GM12878 (cell line): ENCODE results near the gene MAPT. TPM values are rescaled to one million over a fixed set of nuclear protein-coding genes. Genes with fewer than 3 reads are reported as not detected.

Experiments
- ATAC-seq: fragments of 200-7000 bp; cut with Tn5 transposase; 3 replicates; pipeline ENCODE4 v1.9.1; 2020; ENCODE audit warnings: mild to moderate bottlenecking, moderate library complexity
- BruUV-seq: library from RNA; stranded (reverse); fragments of 400-500 nt; replicated peaks from 2 replicates; lab custom pipeline; 2021; lab: Mats Ljungman, UMichigan
- CTCF ChIA-PET: fragments of 300-600 bp; sonication (Branson Sonifier 250); formaldehyde crosslinking; extraction: SDS; loops from one replicate; lab custom pipeline; 2021; ENCODE audit warnings: inconsistent platforms; lab: Yijun Ruan, JAX
- POLR2A ChIA-PET: fragments of 350-600 bp; formaldehyde crosslinking; extraction: SDS; loops from one replicate; lab custom pipeline; 2021; ENCODE audit warnings: inconsistent platforms; lab: Charles Lee
- RAD21 ChIA-PET: fragments of 300-600 bp; sonication (Branson Sonifier 250); formaldehyde crosslinking; loops from one replicate; lab custom pipeline; 2023; ENCODE audit warnings: antibody characterized with exemption; ENCODE audit not compliant: unreplicated experiment; lab: Charles Lee
- SMC1A ChIA-PET: fragments of 300-600 bp; sonication (Branson Sonifier 250); formaldehyde crosslinking; loops from one replicate; lab custom pipeline; 2023; ENCODE audit not compliant: unreplicated experiment, uncharacterized antibody; lab: Charles Lee
- DNase-seq: peaks from one replicate; pipeline ENCODE4 v3.0.0-alpha.2; 2011; ENCODE audit warnings: low read depth, low spot score
- FAIRE-seq: peaks from 3 replicates; lab custom pipeline; 2011; peaks lifted over from hg19 to GRCh38; lab: Jason Lieb, UNC
- H2AFZ ChIP-seq: 2 replicates; pipeline ENCODE4 v1.6.0; 2011; ENCODE audit warnings: low read depth, low read length, control low read depth; ENCODE audit not compliant: control insufficient read depth
- H3K27ac ChIP-seq: 2 replicates; pipeline ENCODE4 v1.5.1; 2011; ENCODE audit warnings: control low read depth; ENCODE audit not compliant: control insufficient read depth, insufficient read depth
- H3K27me3 ChIP-seq, 2 experiments: replicated peaks in 1 of 2; 2 replicates each; pipeline versions ENCODE4 v1.6.0 to v1.6.1; 2011; ENCODE audit warnings: low read length in 1 of 2; ENCODE audit not compliant: control insufficient read depth in 2 of 2, insufficient read depth in 2 of 2
- H3K36me3 ChIP-seq, 2 experiments: 2 replicates each; pipeline ENCODE4 v1.5.1; 2011; ENCODE audit warnings: low read length in 1 of 2; ENCODE audit not compliant: control insufficient read depth in 2 of 2, insufficient read depth in 2 of 2
- H3K4me1 ChIP-seq: 2 replicates; pipeline ENCODE4 v1.6.1; 2011; ENCODE audit warnings: mild to moderate bottlenecking, low read length, moderate library complexity, mixed read lengths; ENCODE audit not compliant: control insufficient read depth, insufficient read depth
- H3K4me2 ChIP-seq: 2 replicates; pipeline ENCODE4 v1.6.0; 2011; ENCODE audit warnings: control low read depth; ENCODE audit not compliant: control insufficient read depth, insufficient read depth
- H3K4me3 ChIP-seq: fragments of 200-600 bp; sonication (generic); 2 replicates; pipeline ENCODE4 v1.5.1; 2016
- H3K79me2 ChIP-seq: 2 replicates; pipeline ENCODE4 v1.6.0; 2011; ENCODE audit warnings: low read length; ENCODE audit not compliant: control insufficient read depth, insufficient read depth
- H3K9ac ChIP-seq: 2 replicates; pipeline ENCODE4 v1.8.0; 2011; ENCODE audit warnings: low read length, control low read depth, mixed read lengths; ENCODE audit not compliant: control insufficient read depth, insufficient read depth
- H3K9me3 ChIP-seq: replicated peaks from 3 replicates; pipeline ENCODE4 v1.5.1; 2011; ENCODE audit warnings: mild to moderate bottlenecking, low read length; ENCODE audit not compliant: control insufficient read depth, insufficient read depth
- H4K20me1 ChIP-seq: 2 replicates; pipeline ENCODE4 v1.6.0; 2011; ENCODE audit not compliant: control insufficient read depth, insufficient read depth
- BMI1 ChIP-seq: fragments of 450-650 bp; IDR thresholded peaks from 2 replicates; pipeline ENCODE4 v1.6.1; 2016; ENCODE audit warnings: mild to moderate bottlenecking, moderate library complexity, borderline replicate concordance
- IKZF2 ChIP-seq, 2 experiments: fragments of 450-650 bp; IDR thresholded peaks; 2 replicates each; pipeline ENCODE4 v1.6.1; 2017; ENCODE audit warnings: mild to moderate bottlenecking in 2 of 2, moderate library complexity in 2 of 2
- IRF4 ChIP-seq: IDR thresholded peaks from 2 replicates; pipeline ENCODE4 v1.6.1; 2011; ENCODE audit warnings: low read depth, low read length
- KDM1A ChIP-seq: fragments of 200-600 bp; sonication (generic); IDR thresholded peaks from 2 replicates; pipeline ENCODE4 v1.6.1; 2016; ENCODE audit warnings: borderline replicate concordance
- KLF5 ChIP-seq: fragments of 450-650 bp; IDR thresholded peaks from 2 replicates; pipeline ENCODE4 v1.6.1; 2014; ENCODE audit warnings: mild to moderate bottlenecking; ENCODE audit not compliant: partially characterized antibody
- RAD21 ChIP-seq: IDR thresholded peaks from 2 replicates; pipeline ENCODE4 v1.6.1; 2011; ENCODE audit warnings: mild to moderate bottlenecking, low read depth, low read length, moderate library complexity; ENCODE audit not compliant: insufficient read depth
- RCOR1 ChIP-seq: conservative IDR thresholded peaks from 2 replicates; pipeline ENCODE4 v1.6.1; 2012; ENCODE audit warnings: low read depth, low read length, improper control_type of control experiment
- SREBF1 ChIP-seq: IDR thresholded peaks from 2 replicates; pipeline ENCODE4 v1.6.1; 2012; ENCODE audit warnings: mild to moderate bottlenecking, low read length
- TARDBP ChIP-seq: IDR thresholded peaks from 2 replicates; pipeline ENCODE4 v1.6.1; 2016; ENCODE audit warnings: borderline replicate concordance
- TCF3 ChIP-seq: IDR thresholded peaks from 2 replicates; pipeline ENCODE4 v1.6.1; 2012; ENCODE audit warnings: low read depth, mild to moderate bottlenecking, low read length, borderline replicate concordance; ENCODE audit not compliant: insufficient read depth
- ZNF622 ChIP-seq: fragments of 450-650 bp; IDR thresholded peaks from 2 replicates; pipeline ENCODE4 v1.6.1; 2017; ENCODE audit warnings: mild to moderate bottlenecking, inconsistent platforms
- ZZZ3 ChIP-seq: IDR thresholded peaks from 2 replicates; pipeline ENCODE4 v1.6.1; 2011; ENCODE audit warnings: low read depth; ENCODE audit not compliant: control insufficient read depth, insufficient read length
- WGBS: methylation state at CpG from one replicate; pipeline ENCODE4 v1.1.6; 2016; ENCODE audit warnings: low lambda C conversion rate; ENCODE audit not compliant: insufficient replicate concordance, insufficient coverage; ENCODE audit errors: missing lambda C conversion rate; 5-methylcytosine and 5-hydroxymethylcytosine counted together
- in situ Hi-C: fragments of 300-500 bp; cut with MboI; formaldehyde crosslinking; loops from 9 replicates; pipeline ENCODE4 v1.14.3; 2018; ENCODE audit warnings: mixed read lengths
- intact Hi-C: fragments of 100-400 bp; cut with micrococcal nuclease; formaldehyde crosslinking; loops from one replicate; pipeline ENCODE4 v1.14.2; 2022; ENCODE audit not compliant: unreplicated experiment
- polyA plus RNA-seq, 11 experiments: library from polyadenylated mRNA; depleted of rRNA in 4 of 11; unstranded in 6 of 11; stranded (reverse) in 5 of 11; fragments of >200 nt; fragmentation: Nextera tagmentation in 4 of 11; fragmentation: Illumina TruSeq in 1 of 11; extraction: Ambion mirVana in 4 of 11; extraction: Trizol in 1 of 11; gene quantifications; 1 replicate in 1 of 11; 2 replicates in 10 of 11; pipeline versions ENCODE4 v1.2.1 to v1.2.3, GENCODE V29; 2011 to 2016; ENCODE audit warnings: inconsistent platforms in 2 of 11, missing spikeins in 2 of 11, low read depth in 1 of 11
- total RNA-seq, 4 experiments: library from RNA; depleted of rRNA in 3 of 4; stranded (reverse); fragments of >200 nt in 3 of 4; fragmentation: Illumina TruSeq in 1 of 4; extraction: Trizol in 1 of 4; gene quantifications; 2 replicates each; pipeline versions ENCODE4 v1.2.1 to v1.2.3, GENCODE V29; 2013 to 2021
- TF ChIP-seq, protein P1 (sequence below): fragments of 450-650 bp; IDR thresholded peaks from 2 replicates; pipeline ENCODE4 v1.6.1; 2017; ENCODE audit warnings: mild to moderate bottlenecking, moderate library complexity
- TF ChIP-seq, protein P2 (sequence below): fragments of 450-650 bp; formaldehyde crosslinking; IDR thresholded peaks from 2 replicates; pipeline ENCODE4 v1.4.0; 2020; ENCODE audit warnings: mild to moderate bottlenecking, moderate library complexity

The MAPT gene
- total and polyA plus RNA-seq, 10 of the 15 experiments (the other 5 are each of a cell fraction or from before 2014, with no cell fraction given): under 0.01 to 0.05 (median 0.03) TPM; not detected in 7

DNA sequence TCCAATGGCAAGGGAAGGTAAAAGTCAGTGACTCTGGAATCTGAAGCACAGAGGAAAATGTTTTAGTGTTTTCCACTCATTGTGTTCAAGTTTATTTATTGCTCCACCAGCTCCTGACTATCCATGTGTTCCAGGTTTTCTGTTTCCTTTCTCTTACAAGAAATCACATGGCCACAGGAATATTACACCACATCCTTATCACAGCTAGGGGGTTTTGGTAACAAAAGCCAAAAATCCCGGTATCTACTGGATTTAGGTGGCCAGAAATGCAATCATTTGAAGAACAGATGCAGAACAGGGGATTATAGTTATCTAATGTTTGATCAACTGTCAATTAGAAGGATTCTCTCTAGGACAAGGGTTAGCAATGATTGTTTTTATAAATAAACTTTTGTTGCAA is 152.6 kb downstream of the MAPT start (continued):
- TF ChIP-seq, protein P1, sequence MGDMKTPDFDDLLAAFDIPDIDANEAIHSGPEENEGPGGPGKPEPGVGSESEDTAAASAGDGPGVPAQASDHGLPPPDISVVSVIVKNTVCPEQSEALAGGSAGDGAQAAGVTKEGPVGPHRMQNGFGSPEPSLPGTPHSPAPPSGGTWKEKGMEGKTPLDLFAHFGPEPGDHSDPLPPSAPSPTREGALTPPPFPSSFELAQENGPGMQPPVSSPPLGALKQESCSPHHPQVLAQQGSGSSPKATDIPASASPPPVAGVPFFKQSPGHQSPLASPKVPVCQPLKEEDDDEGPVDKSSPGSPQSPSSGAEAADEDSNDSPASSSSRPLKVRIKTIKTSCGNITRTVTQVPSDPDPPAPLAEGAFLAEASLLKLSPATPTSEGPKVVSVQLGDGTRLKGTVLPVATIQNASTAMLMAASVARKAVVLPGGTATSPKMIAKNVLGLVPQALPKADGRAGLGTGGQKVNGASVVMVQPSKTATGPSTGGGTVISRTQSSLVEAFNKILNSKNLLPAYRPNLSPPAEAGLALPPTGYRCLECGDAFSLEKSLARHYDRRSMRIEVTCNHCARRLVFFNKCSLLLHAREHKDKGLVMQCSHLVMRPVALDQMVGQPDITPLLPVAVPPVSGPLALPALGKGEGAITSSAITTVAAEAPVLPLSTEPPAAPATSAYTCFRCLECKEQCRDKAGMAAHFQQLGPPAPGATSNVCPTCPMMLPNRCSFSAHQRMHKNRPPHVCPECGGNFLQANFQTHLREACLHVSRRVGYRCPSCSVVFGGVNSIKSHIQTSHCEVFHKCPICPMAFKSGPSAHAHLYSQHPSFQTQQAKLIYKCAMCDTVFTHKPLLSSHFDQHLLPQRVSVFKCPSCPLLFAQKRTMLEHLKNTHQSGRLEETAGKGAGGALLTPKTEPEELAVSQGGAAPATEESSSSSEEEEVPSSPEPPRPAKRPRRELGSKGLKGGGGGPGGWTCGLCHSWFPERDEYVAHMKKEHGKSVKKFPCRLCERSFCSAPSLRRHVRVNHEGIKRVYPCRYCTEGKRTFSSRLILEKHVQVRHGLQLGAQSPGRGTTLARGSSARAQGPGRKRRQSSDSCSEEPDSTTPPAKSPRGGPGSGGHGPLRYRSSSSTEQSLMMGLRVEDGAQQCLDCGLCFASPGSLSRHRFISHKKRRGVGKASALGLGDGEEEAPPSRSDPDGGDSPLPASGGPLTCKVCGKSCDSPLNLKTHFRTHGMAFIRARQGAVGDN: no peak

DNA sequence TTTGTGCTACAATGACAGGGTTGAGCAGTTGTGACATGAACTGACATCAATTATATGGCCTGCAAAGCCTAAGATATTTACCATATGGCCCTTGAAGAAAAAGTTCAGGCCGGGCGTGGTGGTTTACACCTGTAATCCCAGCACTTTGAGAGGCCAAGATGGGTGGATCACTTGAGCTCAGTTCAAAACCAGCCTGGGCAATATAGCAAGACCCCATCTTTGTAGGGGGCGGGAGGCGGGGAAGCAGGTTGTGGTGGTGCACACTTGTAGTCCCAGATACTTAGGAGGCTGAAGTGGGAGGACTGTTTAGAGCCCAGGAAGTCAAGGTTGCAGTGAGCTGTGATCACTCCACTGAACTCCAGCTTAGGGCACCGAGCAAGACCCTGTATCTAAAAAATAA is 153.0 kb downstream of the MAPT start:
- intact Hi-C loops: no loop called here
- no peak overlapping the region for H2AFZ ChIP-seq
- TF ChIP-seq TCF3 (no peak), RCOR1 (no peak), KDM1A (no peak), IKZF2 (IDR thresholded peaks at IDR 0.05) (no peak), SREBF1 (no peak), ZZZ3 (no peak), BMI1 (no peak), KLF5 (no peak), ZNF622 (no peak), RAD21 (no peak), TARDBP (no peak), IRF4 (no peak)
- TF ChIP-seq, protein P2, sequence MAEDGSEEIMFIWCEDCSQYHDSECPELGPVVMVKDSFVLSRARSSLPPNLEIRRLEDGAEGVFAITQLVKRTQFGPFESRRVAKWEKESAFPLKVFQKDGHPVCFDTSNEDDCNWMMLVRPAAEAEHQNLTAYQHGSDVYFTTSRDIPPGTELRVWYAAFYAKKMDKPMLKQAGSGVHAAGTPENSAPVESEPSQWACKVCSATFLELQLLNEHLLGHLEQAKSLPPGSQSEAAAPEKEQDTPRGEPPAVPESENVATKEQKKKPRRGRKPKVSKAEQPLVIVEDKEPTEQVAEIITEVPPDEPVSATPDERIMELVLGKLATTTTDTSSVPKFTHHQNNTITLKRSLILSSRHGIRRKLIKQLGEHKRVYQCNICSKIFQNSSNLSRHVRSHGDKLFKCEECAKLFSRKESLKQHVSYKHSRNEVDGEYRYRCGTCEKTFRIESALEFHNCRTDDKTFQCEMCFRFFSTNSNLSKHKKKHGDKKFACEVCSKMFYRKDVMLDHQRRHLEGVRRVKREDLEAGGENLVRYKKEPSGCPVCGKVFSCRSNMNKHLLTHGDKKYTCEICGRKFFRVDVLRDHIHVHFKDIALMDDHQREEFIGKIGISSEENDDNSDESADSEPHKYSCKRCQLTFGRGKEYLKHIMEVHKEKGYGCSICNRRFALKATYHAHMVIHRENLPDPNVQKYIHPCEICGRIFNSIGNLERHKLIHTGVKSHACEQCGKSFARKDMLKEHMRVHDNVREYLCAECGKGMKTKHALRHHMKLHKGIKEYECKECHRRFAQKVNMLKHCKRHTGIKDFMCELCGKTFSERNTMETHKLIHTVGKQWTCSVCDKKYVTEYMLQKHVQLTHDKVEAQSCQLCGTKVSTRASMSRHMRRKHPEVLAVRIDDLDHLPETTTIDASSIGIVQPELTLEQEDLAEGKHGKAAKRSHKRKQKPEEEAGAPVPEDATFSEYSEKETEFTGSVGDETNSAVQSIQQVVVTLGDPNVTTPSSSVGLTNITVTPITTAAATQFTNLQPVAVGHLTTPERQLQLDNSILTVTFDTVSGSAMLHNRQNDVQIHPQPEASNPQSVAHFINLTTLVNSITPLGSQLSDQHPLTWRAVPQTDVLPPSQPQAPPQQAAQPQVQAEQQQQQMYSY (CRISPR knock-in tag): no peak

More for the DNA sequence above, 153.0 kb downstream of the MAPT start:
- H4K20me1 ChIP-seq: no peaks in the 10 kb centered on the region
- H3K4me3 ChIP-seq: no peak overlapping the region
- no peaks in the 10 kb centered on the region for H3K9me3 ChIP-seq
- POLR2A ChIA-PET: no interaction called here
- H3K4me1 ChIP-seq: peaks cover 8% of the 10 kb centered on the region
- CTCF ChIA-PET: interaction anchor here (1.1 to 5.8 kb wide), 4 partner anchors 13 to 166 kb away, joined by 5 to 120 read pairs (median 30); partner anchors contain the start of gene KANSL1
- no peak for FAIRE-seq
- SMC1A ChIA-PET: interaction anchor here (0.7 to 1.3 kb wide), 3 partner anchors 98 to 166 kb away, joined by 3 to 6 read pairs (median 3); no protein-coding TSS in a partner anchor
- no peak overlapping the region for H3K9ac ChIP-seq
- no peaks in the 10 kb centered on the region for H3K27me3 ChIP-seq
- H3K36me3 ChIP-seq: peaks cover 13 to 32% of the 10 kb centered on the region in 2 experiments
- no TSS peak for BruUV-seq
- no peak for DNase-seq
- ATAC-seq: no peak
- H3K4me2 ChIP-seq: no peak overlapping the region
- 100% methylated on average over 5 of the region's 5 CpGs for WGBS
- no peaks in the 10 kb centered on the region for H3K79me2 ChIP-seq
- in situ Hi-C loops: no loop called here
- no peak overlapping the region for H3K27ac ChIP-seq
- RAD21 ChIA-PET: interaction anchor here (0.6 kb wide), 1 partner anchor 65 kb away, joined by 5 read pairs; no protein-coding TSS in a partner anchor
